H9 (cell line): ENCODE data around the gene SACM1L. TPM values are rescaled to one million over a fixed set of nuclear protein-coding genes. Genes with fewer than 3 reads are reported as not detected.

ENCODE experiments used
- DNase-seq: peaks from one replicate; pipeline ENCODE4 v3.0.0-alpha.2; 2017
- H2AFZ ChIP-seq: one replicate; pipeline ENCODE4 v1.6.1; 2013; ENCODE audit warnings: mild to moderate bottlenecking, low read length, control low read depth, moderate library complexity
- H2AK5ac ChIP-seq: 2 replicates; pipeline ENCODE4 v1.6.1; 2013; ENCODE audit warnings: low read length, control low read depth, mixed read lengths; ENCODE audit not compliant: insufficient read length
- H2BK120ac ChIP-seq: one replicate; pipeline ENCODE4 v1.6.1; 2013; ENCODE audit warnings: low read depth, mild to moderate bottlenecking, low read length, control low read depth, inconsistent platforms; ENCODE audit not compliant: poor library complexity, severe bottlenecking
- H2BK12ac ChIP-seq: 2 replicates; pipeline ENCODE4 v1.6.1; 2013; ENCODE audit warnings: low read length, control low read depth, mixed read lengths, low read depth; ENCODE audit not compliant: insufficient read length
- H2BK15ac ChIP-seq: 2 replicates; pipeline ENCODE4 v1.6.1; 2013; ENCODE audit warnings: low read depth, low read length, control low read depth
- H2BK20ac ChIP-seq: one replicate; pipeline ENCODE4 v1.6.1; 2013; ENCODE audit warnings: low read depth, mild to moderate bottlenecking, low read length, control low read depth, inconsistent platforms; ENCODE audit not compliant: poor library complexity, severe bottlenecking
- H2BK5ac ChIP-seq: 2 replicates; pipeline ENCODE4 v1.6.1; 2013; ENCODE audit warnings: low read length, control low read depth, mixed read lengths; ENCODE audit not compliant: insufficient read length
- H3K14ac ChIP-seq: 2 replicates; pipeline ENCODE4 v1.6.1; 2013; ENCODE audit warnings: low read length, control low read depth; ENCODE audit not compliant: insufficient read depth
- H3K18ac ChIP-seq: 2 replicates; pipeline ENCODE4 v1.6.1; 2013; ENCODE audit warnings: low read depth, mild to moderate bottlenecking, mixed read lengths, low read length, control low read depth; ENCODE audit not compliant: insufficient read length
- H3K23ac ChIP-seq: 2 replicates; pipeline ENCODE4 v1.6.1; 2013; ENCODE audit warnings: low read length, control low read depth, mixed read lengths, low read depth; ENCODE audit not compliant: insufficient read length
- H3K23me2 ChIP-seq: 2 replicates; pipeline ENCODE4 v1.6.1; 2013; ENCODE audit warnings: low read depth, mild to moderate bottlenecking, mixed read lengths, low read length, control low read depth; ENCODE audit not compliant: insufficient read length, poor library complexity, severe bottlenecking
- H3K27ac ChIP-seq: 2 replicates; pipeline ENCODE4 v1.5.1; 2013; ENCODE audit warnings: low read length, control low read depth, mixed read lengths, low read depth; ENCODE audit not compliant: insufficient read length
- H3K27me3 ChIP-seq: 2 replicates; pipeline ENCODE4 v1.6.1; 2013; ENCODE audit warnings: low read length, control low read depth, inconsistent platforms; ENCODE audit not compliant: insufficient read depth
- H3K4ac ChIP-seq: 2 replicates; pipeline ENCODE4 v1.6.1; 2013; ENCODE audit warnings: low read depth, mild to moderate bottlenecking, control low read depth, inconsistent platforms, low read length, moderate library complexity
- H3K4me1 ChIP-seq: 2 replicates; pipeline ENCODE4 v1.6.1; 2013; ENCODE audit warnings: low read length, control low read depth, inconsistent platforms; ENCODE audit not compliant: insufficient read depth
- H3K4me2 ChIP-seq: 2 replicates; pipeline ENCODE4 v1.6.1; 2013; ENCODE audit warnings: low read length, control low read depth, mixed read lengths; ENCODE audit not compliant: insufficient read length, insufficient read depth
- H3K56ac ChIP-seq: 2 replicates; pipeline ENCODE4 v1.6.1; 2013; ENCODE audit warnings: low read depth, mild to moderate bottlenecking, mixed read lengths, low read length, control low read depth; ENCODE audit not compliant: insufficient read length
- H3K79me1 ChIP-seq: 2 replicates; pipeline ENCODE4 v1.6.1; 2013; ENCODE audit warnings: low read depth, mild to moderate bottlenecking, moderate library complexity, low read length, control low read depth, inconsistent platforms; ENCODE audit not compliant: insufficient read depth, poor library complexity, severe bottlenecking
- H3K79me2 ChIP-seq: 2 replicates; pipeline ENCODE4 v1.6.1; 2013; ENCODE audit warnings: low read length, control low read depth, inconsistent platforms; ENCODE audit not compliant: insufficient read depth
- H3K9ac ChIP-seq: 2 replicates; pipeline ENCODE4 v1.6.1; 2013; ENCODE audit warnings: low read length, control low read depth, mixed read lengths; ENCODE audit not compliant: insufficient read length; ENCODE audit errors: extremely low read depth
- H3K9me3 ChIP-seq: one replicate; pipeline ENCODE4 v1.6.1; 2013; ENCODE audit warnings: low read depth, low read length, inconsistent platforms; ENCODE audit not compliant: control insufficient read depth
- H3T11ph ChIP-seq: one replicate; pipeline ENCODE4 v1.6.1; 2013; ENCODE audit warnings: mild to moderate bottlenecking, low read length, control low read depth, inconsistent platforms
- H4K20me1 ChIP-seq: one replicate; pipeline ENCODE4 v1.6.1; 2013; ENCODE audit not compliant: control insufficient read depth, insufficient read length, insufficient read depth
- H4K5ac ChIP-seq: 2 replicates; pipeline ENCODE4 v1.6.1; 2013; ENCODE audit warnings: low read depth, mild to moderate bottlenecking, mixed read lengths, low read length, control low read depth; ENCODE audit not compliant: insufficient read length
- H4K8ac ChIP-seq: replicated peaks from 2 replicates; pipeline ENCODE4 v1.6.1; 2013; ENCODE audit warnings: low read length, control low read depth, mixed read lengths, low read depth; ENCODE audit not compliant: insufficient read length
- H4K91ac ChIP-seq: 2 replicates; pipeline ENCODE4 v1.6.1; 2013; ENCODE audit warnings: low read depth, mild to moderate bottlenecking, moderate library complexity, mixed read lengths, low read length, control low read depth; ENCODE audit not compliant: insufficient read length
- H3K27ac Mint-ChIP-seq, 3 experiments: 2 replicates in 2 of 3; 3 replicates in 1 of 3; pipeline ENCODE4 v1.8.0; 2020 to 2021; ENCODE audit warnings: mixed read lengths in 3 of 3, mild to moderate bottlenecking in 1 of 3, moderate library complexity in 1 of 3
- H3K27me3 Mint-ChIP-seq: 2 replicates; pipeline ENCODE4 v1.8.0; 2021; ENCODE audit warnings: low read depth, mild to moderate bottlenecking, moderate library complexity, mixed read lengths
- H3K36me3 Mint-ChIP-seq, 3 experiments: 2 replicates in 2 of 3; 3 replicates in 1 of 3; pipeline ENCODE4 v1.8.0; 2020 to 2021; ENCODE audit warnings: low read depth in 3 of 3, mixed read lengths in 3 of 3; ENCODE audit not compliant: insufficient read depth in 1 of 3
- H3K4me1 Mint-ChIP-seq, 2 experiments: 2 replicates each; pipeline ENCODE4 v1.8.0; 2020; ENCODE audit warnings: mixed read lengths in 2 of 2
- H3K4me3 Mint-ChIP-seq, 2 experiments: 2 replicates in 1 of 2; 3 replicates in 1 of 2; pipeline ENCODE4 v1.8.0; 2020 to 2021; ENCODE audit warnings: mild to moderate bottlenecking in 2 of 2, mixed read lengths in 2 of 2, moderate library complexity in 1 of 2
- H3K9me3 Mint-ChIP-seq, 2 experiments: 2 replicates in 1 of 2; 3 replicates in 1 of 2; pipeline ENCODE4 v1.8.0; 2020; ENCODE audit warnings: mild to moderate bottlenecking in 2 of 2, mixed read lengths in 2 of 2, moderate library complexity in 1 of 2
- CTCF ChIP-seq: fragments of 200-600 bp; sonication (generic); conservative IDR thresholded peaks from 3 replicates; pipeline ENCODE4 v1.8.0; 2021; ENCODE audit warnings: antibody characterized with exemption, mild to moderate bottlenecking
- WGBS: extraction: QIAGEN DNeasy Blood & Tissue Kit; methylation state at CpG from one replicate; pipeline ENCODE4 v1.1.7; 2013; ENCODE audit warnings: missing lambda C conversion rate, low lambda C conversion rate, mixed read lengths; ENCODE audit not compliant: insufficient read length; ENCODE audit errors: extremely low coverage; 5-methylcytosine and 5-hydroxymethylcytosine counted together
- total RNA-seq: library from RNA; stranded (reverse); gene quantifications from 2 replicates; pipeline ENCODE4 v1.2.1, GENCODE V29; 2021

Gene SACM1L
- total RNA-seq, 1 experiment from 2014 or later, result 52.8 TPM

- H2BK12ac ChIP-seq, result no peak overlapping the region
- H4K91ac ChIP-seq, result no peak overlapping the region
- 0 out of 2 replicates have a peak, but pooled peaks cover 2% of the 10 kb centered on the region for H3K27me3 ChIP-seq
- no peaks in the 10 kb centered on the region for H3K79me1 ChIP-seq
- WGBS, result no CpG with 5 or more reads among the region's 8 CpGs
- no peak overlapping the region for H3K23ac ChIP-seq
- H4K5ac ChIP-seq, result no peak overlapping the region
- Mint-ChIP-seq H3K27ac (no peak overlapping the region; a peak in 2 of 7 replicates), H3K4me1 (peaks cover 17 to 20% of the 10 kb centered on the region in 2 experiments), H3K4me3 (no peak overlapping the region), H3K9me3 (no peaks in the 10 kb centered on the region; a peak in 1 of 5 replicates), H3K27me3 (peaks cover 3% of the 10 kb centered on the region), H3K36me3 (no peaks in the 10 kb centered on the region; a peak in 1 of 7 replicates)
- no peak overlapping the region for H3K18ac ChIP-seq
- no peak overlapping the region for H3K27ac ChIP-seq
- H3T11ph ChIP-seq, result no peak overlapping the region
- no peak overlapping the region for H3K56ac ChIP-seq
- no peak overlapping the region for H2BK15ac ChIP-seq
- H3K4ac ChIP-seq, result no peak overlapping the region
- H3K9ac ChIP-seq, result no peak overlapping the region
- no peak overlapping the region for H2BK20ac ChIP-seq
- H3K9me3 ChIP-seq, result no peaks in the 10 kb centered on the region
- H4K8ac ChIP-seq, result no peak overlapping the region
- no peak overlapping the region for H2AFZ ChIP-seq
- no peaks in the 10 kb centered on the region for H3K79me2 ChIP-seq
- H2AK5ac ChIP-seq, result no peak overlapping the region
- no peaks in the 10 kb centered on the region for H4K20me1 ChIP-seq
- peak; percentile 23 for DNase-seq
- no peak overlapping the region for H3K4me2 ChIP-seq
- H2BK120ac ChIP-seq, result no peak overlapping the region
- no peaks in the 10 kb centered on the region for H3K23me2 ChIP-seq
- no peaks in the 10 kb centered on the region for H3K4me1 ChIP-seq
- no peak overlapping the region for H3K14ac ChIP-seq
- TF ChIP-seq CTCF, result no peak
- H2BK5ac ChIP-seq, result no peak overlapping the region
These were observed 87.4 kb downstream of the SACM1L start for GRCh38 chr3:45776611-45777010.
